ENCODE results near the gene MRGPRE.
"Not testable (repeated sequence)": the region's sequence is repeated elsewhere in the genome, so short reads cannot be mapped to it uniquely, and the experiment has no call there.

GRCh38 chr11:3262548-3262947 lies 30.3 kb upstream of the MRGPRE start:
- TF ChIP-seq CTCF, POLR2A (IDR thresholded peaks at IDR 0.05): not testable (repeated sequence)

Data from right lobe of liver (tissue), 4 donors.